ENCODE results near the gene KIF26B. TPM values are rescaled to one million over a fixed set of nuclear protein-coding genes. Genes with fewer than 3 reads are reported as not detected.

Gene KIF26B
- polyA plus RNA-seq, 2 donors = 0.04 to 0.12 TPM

DNA sequence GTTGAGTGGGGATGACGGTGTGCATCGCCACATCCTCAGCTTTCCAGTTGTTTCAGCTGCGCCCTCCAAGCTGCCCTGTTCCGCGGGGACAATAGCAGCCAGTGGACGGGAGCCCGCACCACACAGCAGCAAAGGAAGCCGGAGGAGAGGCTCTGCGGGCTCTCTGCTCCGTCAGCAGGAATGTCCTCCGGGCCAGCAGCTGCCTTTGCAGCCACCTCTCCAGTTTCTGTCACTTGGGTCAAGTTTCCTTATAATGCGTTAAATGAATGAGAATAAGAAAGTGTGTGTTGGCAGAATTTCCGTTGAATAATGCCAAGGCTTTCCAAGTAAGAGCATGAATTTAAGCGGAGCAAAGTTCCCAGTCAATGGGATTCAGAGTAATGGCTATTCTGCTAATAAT is 263.3 kb downstream of the KIF26B start:
- WGBS, 2 donors = 72 to 75% methylated on average over 14 of the region's 14 CpGs
- H3K27ac ChIP-seq (ENCODE audit: low read depth in 2 of 2, low read length in 1 of 2) = no peak overlapping the region
- H3K27me3 ChIP-seq (ENCODE audit: control insufficient read depth in 1 of 2, insufficient read depth in 2 of 2, low read length in 2 of 2) = no peaks in the 10 kb centered on the region
- no peak overlapping the region for H3K4me3 ChIP-seq (ENCODE audit: low read depth in 1 of 2, low read length in 2 of 2)
- H3K36me3 ChIP-seq (ENCODE audit: control insufficient read depth in 2 of 2, insufficient read depth in 2 of 2, low read length in 1 of 2) = no peaks in the 10 kb centered on the region
- H3K9me3 ChIP-seq (ENCODE audit: control insufficient read depth in 2 of 2, insufficient read depth in 1 of 2, low read depth in 1 of 2, low read length in 1 of 2) = no peaks in the 10 kb centered on the region
- H3K4me1 ChIP-seq (ENCODE audit: control insufficient read depth in 2 of 2, insufficient read depth in 2 of 2, low read length in 1 of 2) = peaks cover 0 to 3% of the 10 kb centered on the region in 2 donors

DNA sequence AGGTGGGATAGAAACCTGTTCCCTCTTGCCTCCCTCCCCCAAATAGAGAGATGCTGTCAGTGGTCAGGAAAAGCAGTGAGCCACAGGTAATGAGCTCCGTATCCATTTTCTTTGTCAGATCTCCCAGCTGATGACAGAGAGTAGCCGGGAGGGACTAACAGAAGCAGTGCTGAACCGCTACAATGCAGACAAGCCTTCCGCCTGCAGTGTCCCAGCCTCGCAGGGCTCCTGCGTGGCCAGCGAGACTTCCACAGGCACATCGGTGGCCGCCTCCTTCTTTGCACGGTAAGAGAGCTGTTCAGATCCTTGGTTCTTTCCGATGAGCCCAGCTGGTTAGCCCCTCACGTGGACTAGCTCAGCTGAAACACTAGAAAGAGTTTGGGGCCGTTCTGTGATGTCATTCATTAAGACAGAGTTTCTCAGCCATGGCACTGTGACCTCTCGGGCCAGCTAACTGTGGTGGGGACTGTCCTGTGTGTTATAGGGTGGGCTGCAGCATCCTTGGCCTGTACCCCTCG is 264.7 kb downstream of the KIF26B start:
- no peaks in the 10 kb centered on the region for H3K27me3 ChIP-seq (ENCODE audit: control insufficient read depth in 1 of 2, insufficient read depth in 2 of 2, low read length in 2 of 2)

DNA sequence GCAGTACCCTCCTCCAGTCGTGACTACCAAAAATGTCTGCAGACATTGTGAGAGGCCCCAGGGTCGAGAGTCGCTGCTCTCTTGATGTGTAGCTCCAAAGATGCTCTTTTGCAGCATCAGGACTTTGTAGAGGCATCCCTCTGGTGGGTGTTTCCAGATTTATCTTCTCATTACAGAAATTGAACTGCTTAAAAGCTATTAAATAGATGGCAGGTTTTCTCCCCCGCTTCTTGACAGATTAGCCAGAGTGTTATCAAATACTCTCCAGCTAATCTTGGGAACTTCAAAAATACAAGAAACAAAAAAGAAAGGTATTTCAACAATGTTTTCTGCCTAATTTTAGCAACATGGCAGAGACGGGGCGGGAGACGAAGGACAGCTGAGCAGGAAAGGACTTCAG is 265.2 kb downstream of the KIF26B start:
- Histone ChIP-seq H3K27ac (ENCODE audit: low read depth in 2 of 2, low read length in 1 of 2) (no peak overlapping the region), H3K27me3 (ENCODE audit: control insufficient read depth in 1 of 2, insufficient read depth in 2 of 2, low read length in 2 of 2) (no peaks in the 10 kb centered on the region), H3K4me3 (ENCODE audit: low read depth in 1 of 2, low read length in 2 of 2) (no peak overlapping the region), H3K36me3 (ENCODE audit: control insufficient read depth in 2 of 2, insufficient read depth in 2 of 2, low read length in 1 of 2) (no peaks in the 10 kb centered on the region), H3K9me3 (ENCODE audit: control insufficient read depth in 2 of 2, insufficient read depth in 1 of 2, low read depth in 1 of 2, low read length in 1 of 2) (no peaks in the 10 kb centered on the region), H3K4me1 (ENCODE audit: control insufficient read depth in 2 of 2, insufficient read depth in 2 of 2, low read length in 1 of 2) (peaks cover 0 to 3% of the 10 kb centered on the region in 2 donors)
- 75 to 76% methylated on average over 7 of the region's 7 CpGs for WGBS, 2 donors

More for the DNA sequence above, 264.7 kb downstream of the KIF26B start:
- Histone ChIP-seq H3K27ac (ENCODE audit: low read depth in 2 of 2, low read length in 1 of 2) (no peak overlapping the region), H3K36me3 (ENCODE audit: control insufficient read depth in 2 of 2, insufficient read depth in 2 of 2, low read length in 1 of 2) (no peaks in the 10 kb centered on the region), H3K9me3 (ENCODE audit: control insufficient read depth in 2 of 2, insufficient read depth in 1 of 2, low read depth in 1 of 2, low read length in 1 of 2) (no peaks in the 10 kb centered on the region), H3K4me1 (ENCODE audit: control insufficient read depth in 2 of 2, insufficient read depth in 2 of 2, low read length in 1 of 2) (peaks cover 0 to 3% of the 10 kb centered on the region in 2 donors), H3K4me3 (ENCODE audit: low read depth in 1 of 2, low read length in 2 of 2) (no peak overlapping the region)
- WGBS, 2 donors = 91 to 92% methylated on average over 15 of the region's 15 CpGs

DNA sequence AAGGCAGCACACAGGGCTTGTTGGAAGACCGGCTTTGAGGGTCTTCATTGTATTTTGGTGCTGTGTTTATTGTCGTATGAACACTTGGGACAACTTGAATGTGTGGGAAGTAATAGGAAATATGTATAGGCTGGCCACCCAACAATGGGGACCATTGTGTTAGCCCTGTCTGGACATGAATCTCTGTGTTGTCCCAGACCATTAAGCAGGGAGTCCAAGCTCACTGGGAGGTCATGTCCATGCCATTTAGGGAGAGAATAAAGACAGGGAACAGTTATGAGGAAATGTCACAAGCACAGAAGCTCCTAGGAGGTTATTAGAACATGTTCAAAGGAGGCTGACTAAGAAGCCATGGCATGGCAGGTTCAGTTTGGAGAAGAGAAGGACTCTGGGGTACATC is 266.1 kb downstream of the KIF26B start:
- 88 to 94% methylated on average over 2 of the region's 2 CpGs for WGBS, 2 donors
- no peaks in the 10 kb centered on the region for H3K36me3 ChIP-seq (ENCODE audit: control insufficient read depth in 2 of 2, insufficient read depth in 2 of 2, low read length in 1 of 2)
- no peak overlapping the region for H3K4me3 ChIP-seq (ENCODE audit: low read depth in 1 of 2, low read length in 2 of 2)
- no peak overlapping the region for H3K27ac ChIP-seq (ENCODE audit: low read depth in 2 of 2, low read length in 1 of 2)
- H3K4me1 ChIP-seq (ENCODE audit: control insufficient read depth in 2 of 2, insufficient read depth in 2 of 2, low read length in 1 of 2) = peaks cover 0 to 3% of the 10 kb centered on the region in 2 donors
- no peaks in the 10 kb centered on the region for H3K27me3 ChIP-seq (ENCODE audit: control insufficient read depth in 1 of 2, insufficient read depth in 2 of 2, low read length in 2 of 2)
- no peaks in the 10 kb centered on the region for H3K9me3 ChIP-seq (ENCODE audit: control insufficient read depth in 2 of 2, insufficient read depth in 1 of 2, low read depth in 1 of 2, low read length in 1 of 2)

DNA sequence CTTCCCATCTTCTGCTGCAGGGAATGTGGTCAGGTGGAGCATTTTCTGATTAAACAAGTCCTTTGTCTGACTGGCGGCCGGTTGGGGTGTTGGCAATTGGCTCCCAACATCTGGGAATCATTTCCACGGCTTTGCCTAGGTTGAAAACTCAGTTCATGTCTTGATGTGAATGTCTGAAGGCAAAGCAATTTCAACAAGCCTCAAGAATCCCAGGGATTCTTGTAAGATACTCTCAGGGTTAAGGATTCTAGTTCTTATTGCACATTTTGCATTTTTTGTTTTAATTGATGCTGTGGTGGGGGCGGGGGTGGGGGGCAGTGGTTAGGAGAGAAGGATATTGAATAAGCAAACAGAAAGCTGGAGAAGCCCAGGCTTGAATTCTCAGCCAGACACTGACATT is 273.9 kb downstream of the KIF26B start:
- Histone ChIP-seq H3K27ac (ENCODE audit: low read depth in 2 of 2, low read length in 1 of 2) (no peak overlapping the region), H3K4me1 (ENCODE audit: control insufficient read depth in 2 of 2, insufficient read depth in 2 of 2, low read length in 1 of 2) (no peaks in the 10 kb centered on the region), H3K4me3 (ENCODE audit: low read depth in 1 of 2, low read length in 2 of 2) (no peak overlapping the region), H3K36me3 (ENCODE audit: control insufficient read depth in 2 of 2, insufficient read depth in 2 of 2, low read length in 1 of 2) (no peaks in the 10 kb centered on the region), H3K27me3 (ENCODE audit: control insufficient read depth in 1 of 2, insufficient read depth in 2 of 2, low read length in 2 of 2) (no peaks in the 10 kb centered on the region), H3K9me3 (ENCODE audit: control insufficient read depth in 2 of 2, insufficient read depth in 1 of 2, low read depth in 1 of 2, low read length in 1 of 2) (no peaks in the 10 kb centered on the region)
- WGBS, 2 donors = 62 to 63% methylated on average over 4 of the region's 4 CpGs

DNA sequence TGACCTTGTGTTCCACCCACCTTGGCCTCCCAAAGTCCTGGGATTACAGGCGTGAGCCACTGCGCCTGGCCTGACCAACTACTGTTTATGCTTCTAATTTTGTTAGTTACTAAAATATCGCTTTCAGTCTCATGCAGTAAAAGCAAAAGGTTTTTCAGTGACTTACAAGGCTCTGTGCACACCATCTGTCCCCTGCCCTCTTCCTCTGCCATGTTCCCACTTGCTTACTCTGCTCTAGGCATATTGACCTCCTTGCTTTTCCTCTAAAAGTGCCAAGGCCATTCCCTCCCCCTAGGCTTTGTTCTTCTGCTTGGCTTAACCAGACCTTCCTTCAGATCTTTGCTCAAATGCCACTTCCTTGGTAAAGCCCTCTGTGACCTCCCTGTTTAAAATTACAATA is 276.9 kb downstream of the KIF26B start:
- Histone ChIP-seq H3K4me3 (ENCODE audit: low read depth in 1 of 2, low read length in 2 of 2) (no peak overlapping the region), H3K27ac (ENCODE audit: low read depth in 2 of 2, low read length in 1 of 2) (no peak overlapping the region), H3K4me1 (ENCODE audit: control insufficient read depth in 2 of 2, insufficient read depth in 2 of 2, low read length in 1 of 2) (no peaks in the 10 kb centered on the region), H3K36me3 (ENCODE audit: control insufficient read depth in 2 of 2, insufficient read depth in 2 of 2, low read length in 1 of 2) (no peaks in the 10 kb centered on the region), H3K9me3 (ENCODE audit: control insufficient read depth in 2 of 2, insufficient read depth in 1 of 2, low read depth in 1 of 2, low read length in 1 of 2) (no peaks in the 10 kb centered on the region), H3K27me3 (ENCODE audit: control insufficient read depth in 1 of 2, insufficient read depth in 2 of 2, low read length in 2 of 2) (no peaks in the 10 kb centered on the region)
- 94 to 95% methylated on average over 3 of the region's 3 CpGs for WGBS, 2 donors

DNA sequence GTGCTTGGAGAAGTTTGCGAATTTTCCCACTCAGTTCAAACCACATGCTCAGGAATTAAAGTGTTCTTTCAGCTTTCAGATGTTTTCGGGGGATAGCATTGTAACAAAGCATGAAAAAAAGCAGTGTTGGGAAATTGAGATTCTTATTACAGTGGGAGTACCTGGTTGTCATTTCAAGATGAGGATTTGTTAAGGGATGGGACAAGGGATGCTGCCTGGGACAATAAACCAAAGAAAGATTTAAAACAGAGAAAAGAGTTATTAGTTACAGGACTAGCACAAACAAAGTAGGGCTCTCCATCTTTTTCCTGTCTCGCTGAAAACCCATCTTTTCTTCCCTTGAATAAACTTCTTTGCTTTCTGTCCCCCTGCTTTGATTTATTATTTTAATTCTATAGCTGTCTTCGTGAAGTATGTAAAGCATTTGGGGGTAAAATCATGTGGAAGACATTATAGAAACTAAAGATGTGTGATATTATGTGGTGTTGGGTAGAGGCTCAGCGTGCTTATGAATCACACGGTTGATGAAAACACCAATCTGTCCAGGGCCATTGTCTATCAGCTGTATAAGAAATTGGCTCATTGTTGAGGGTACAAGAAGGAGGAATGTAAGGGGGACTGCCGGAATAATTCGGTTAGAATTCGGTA is 277.6 kb downstream of the KIF26B start:
- Histone ChIP-seq H3K27me3 (ENCODE audit: control insufficient read depth in 1 of 2, insufficient read depth in 2 of 2, low read length in 2 of 2) (no peaks in the 10 kb centered on the region), H3K36me3 (ENCODE audit: control insufficient read depth in 2 of 2, insufficient read depth in 2 of 2, low read length in 1 of 2) (no peaks in the 10 kb centered on the region), H3K9me3 (ENCODE audit: control insufficient read depth in 2 of 2, insufficient read depth in 1 of 2, low read depth in 1 of 2, low read length in 1 of 2) (no peaks in the 10 kb centered on the region), H3K4me3 (ENCODE audit: low read depth in 1 of 2, low read length in 2 of 2) (no peak overlapping the region), H3K27ac (ENCODE audit: low read depth in 2 of 2, low read length in 1 of 2) (no peak overlapping the region), H3K4me1 (ENCODE audit: control insufficient read depth in 2 of 2, insufficient read depth in 2 of 2, low read length in 1 of 2) (no peaks in the 10 kb centered on the region)
- 83 to 84% methylated on average over 9 of the region's 9 CpGs for whole genome bisulfite sequencing, 2 donors

DNA sequence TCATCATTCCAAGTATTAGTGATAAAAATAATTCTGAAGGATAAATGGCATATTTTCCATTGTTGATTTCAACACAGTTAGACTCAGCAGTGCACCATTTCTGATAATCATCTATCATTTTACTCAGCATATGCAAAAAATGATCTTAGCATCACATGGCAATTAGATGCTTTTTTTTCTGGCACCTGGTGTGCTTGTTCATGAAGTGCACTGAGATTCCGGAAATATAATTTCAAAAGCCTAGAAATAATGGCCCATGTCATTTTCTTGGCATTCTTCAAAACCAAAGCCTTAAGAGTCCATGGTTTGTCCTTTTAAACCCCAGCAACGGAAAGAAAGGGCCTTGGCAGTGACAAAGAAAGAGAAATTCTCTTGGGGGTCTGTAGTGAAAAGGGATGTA is 278.8 kb downstream of the KIF26B start:
- WGBS, 2 donors = 22 to 28% methylated on average over 2 of the region's 2 CpGs
- no peaks in the 10 kb centered on the region for H3K9me3 ChIP-seq (ENCODE audit: control insufficient read depth in 2 of 2, insufficient read depth in 1 of 2, low read depth in 1 of 2, low read length in 1 of 2)
- peaks cover 0 to 2% of the 10 kb centered on the region in 2 donors for H3K27me3 ChIP-seq (ENCODE audit: control insufficient read depth in 1 of 2, insufficient read depth in 2 of 2, low read length in 2 of 2)
- no peak overlapping the region for H3K27ac ChIP-seq (ENCODE audit: low read depth in 2 of 2, low read length in 1 of 2)
- no peaks in the 10 kb centered on the region for H3K4me1 ChIP-seq (ENCODE audit: control insufficient read depth in 2 of 2, insufficient read depth in 2 of 2, low read length in 1 of 2)
- no peaks in the 10 kb centered on the region for H3K36me3 ChIP-seq (ENCODE audit: control insufficient read depth in 2 of 2, insufficient read depth in 2 of 2, low read length in 1 of 2)
- H3K4me3 ChIP-seq (ENCODE audit: low read depth in 1 of 2, low read length in 2 of 2) = no peak overlapping the region

DNA sequence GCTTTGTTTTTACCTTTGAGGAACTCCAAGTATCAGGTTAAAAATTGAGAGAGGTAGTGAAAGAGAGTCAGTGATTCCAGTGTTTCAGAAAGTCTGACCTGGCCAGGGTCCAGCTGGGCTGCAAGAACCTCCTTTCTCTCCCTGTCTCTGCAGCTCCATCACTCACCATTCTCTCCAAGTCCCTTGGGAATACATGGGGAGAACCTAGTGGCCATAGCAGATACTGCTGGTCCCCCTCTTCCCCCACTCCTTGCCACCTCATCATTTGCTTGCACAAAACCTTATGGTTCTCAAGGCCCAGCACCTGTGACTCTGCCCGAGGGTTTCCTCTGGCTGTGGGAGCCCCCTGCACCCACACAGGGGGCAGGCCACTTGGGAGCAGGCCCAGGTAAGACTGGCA is 279.5 kb downstream of the KIF26B start:
- Histone ChIP-seq H3K27me3 (ENCODE audit: control insufficient read depth in 1 of 2, insufficient read depth in 2 of 2, low read length in 2 of 2) (peaks cover 0 to 3% of the 10 kb centered on the region in 2 donors), H3K36me3 (ENCODE audit: control insufficient read depth in 2 of 2, insufficient read depth in 2 of 2, low read length in 1 of 2) (no peaks in the 10 kb centered on the region), H3K4me3 (ENCODE audit: low read depth in 1 of 2, low read length in 2 of 2) (no peak overlapping the region), H3K27ac (ENCODE audit: low read depth in 2 of 2, low read length in 1 of 2) (no peak overlapping the region), H3K9me3 (ENCODE audit: control insufficient read depth in 2 of 2, insufficient read depth in 1 of 2, low read depth in 1 of 2, low read length in 1 of 2) (no peaks in the 10 kb centered on the region), H3K4me1 (ENCODE audit: control insufficient read depth in 2 of 2, insufficient read depth in 2 of 2, low read length in 1 of 2) (no peaks in the 10 kb centered on the region)
- 80 to 96% methylated on average over 1 of the region's 1 CpG for WGBS, 2 donors

DNA sequence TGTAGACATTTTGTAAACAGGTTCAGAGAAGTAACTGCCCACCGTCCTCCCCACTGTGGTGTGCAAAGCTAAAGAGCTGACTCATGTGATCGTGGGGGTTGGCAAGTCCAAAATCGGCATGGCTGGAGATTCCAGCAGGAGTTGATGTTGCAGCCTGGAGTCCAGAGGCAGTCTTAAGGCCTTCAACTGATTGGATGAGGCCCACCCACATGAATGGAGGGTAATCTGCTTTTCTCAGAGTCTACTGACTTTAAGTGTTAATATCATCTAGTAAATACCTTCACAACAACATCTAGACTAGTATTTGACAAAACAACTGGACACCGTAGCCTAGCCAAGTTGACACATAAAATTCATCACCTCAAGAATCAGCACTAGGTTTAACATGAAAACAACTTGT is 281.6 kb downstream of the KIF26B start:
- Histone ChIP-seq H3K4me3 (ENCODE audit: low read depth in 1 of 2, low read length in 2 of 2) (no peak overlapping the region), H3K27me3 (ENCODE audit: control insufficient read depth in 1 of 2, insufficient read depth in 2 of 2, low read length in 2 of 2) (peaks cover 0 to 3% of the 10 kb centered on the region in 2 donors), H3K9me3 (ENCODE audit: control insufficient read depth in 2 of 2, insufficient read depth in 1 of 2, low read depth in 1 of 2, low read length in 1 of 2) (no peaks in the 10 kb centered on the region), H3K4me1 (ENCODE audit: control insufficient read depth in 2 of 2, insufficient read depth in 2 of 2, low read length in 1 of 2) (no peaks in the 10 kb centered on the region), H3K27ac (ENCODE audit: low read depth in 2 of 2, low read length in 1 of 2) (no peak overlapping the region), H3K36me3 (ENCODE audit: control insufficient read depth in 2 of 2, insufficient read depth in 2 of 2, low read length in 1 of 2) (no peaks in the 10 kb centered on the region)
- 91 to 97% methylated on average over 4 of the region's 4 CpGs for whole genome bisulfite sequencing, 2 donors
